Dedifferentiated amniotic fluid mesenchymal stem cell (primary cell): ENCODE data around the gene NCOA6.

Source experiments
- DNase-seq: peaks from one replicate; pipeline ENCODE4 v3.0.0-alpha.2; 2016; ENCODE audit errors: extremely low spot score

Gene NCOA6

GRCh38 chr20:34825530-34826362 is at the start of gene NCOA6:
TSS of gene NCOA6 (minus strand) at chr20:34825651. CDS start at chr20:34782355, 43,296 bp downstream.
- peak; percentile 61 for DNase-seq

- DNase-seq: peak; percentile 90
These were observed 48.7 kb upstream of the NCOA6 start for GRCh38 chr20:34874094-34874654.

- DNase-seq: no peak
These were observed 48.2 kb upstream of the NCOA6 start for GRCh38 chr20:34873583-34874093.

GRCh38 chr20:34872622-34873224 is 47.3 kb upstream of the NCOA6 start, which contains the start of gene GGT7:
TSS of gene GGT7 (minus strand) at chr20:34872856. CDS start at chr20:34872815, 41 bp downstream.
- DNase-seq: peak; percentile 47

GRCh38 chr20:34871966-34872621 is 46.6 kb upstream of the NCOA6 start:
- DNase-seq: no peak

- DNase-seq: no peak
These were observed 46.0 kb upstream of the NCOA6 start for GRCh38 chr20:34871320-34871926.

- no peak for DNase-seq
These were observed 38.8 kb upstream of the NCOA6 start for GRCh38 chr20:34864216-34864615.

- no peak for DNase-seq
These were observed 38.0 kb upstream of the NCOA6 start for GRCh38 chr20:34863421-34863965.

GRCh38 chr20:34862724-34863123 is 37.3 kb upstream of the NCOA6 start:
- DNase-seq: no peak

GRCh38 chr20:34861386-34862084 is 36.1 kb upstream of the NCOA6 start:
- DNase-seq: no peak

GRCh38 chr20:34859826-34860545 is 34.5 kb upstream of the NCOA6 start:
- no peak for DNase-seq

- no peak for DNase-seq
These were observed 33.9 kb upstream of the NCOA6 start for GRCh38 chr20:34859367-34859766.

- no peak for DNase-seq
These were observed 26.8 kb upstream of the NCOA6 start for GRCh38 chr20:34852298-34852697.

- no peak for DNase-seq
These were observed 25.5 kb upstream of the NCOA6 start for GRCh38 chr20:34850969-34851368.

GRCh38 chr20:34849778-34850177 is 24.3 kb upstream of the NCOA6 start:
- DNase-seq: no peak

- no peak for DNase-seq
These were observed 23.1 kb upstream of the NCOA6 start for GRCh38 chr20:34848597-34848996.

- DNase-seq: no peak
These were observed 18.0 kb upstream of the NCOA6 start for GRCh38 chr20:34843421-34843820.

- no peak for DNase-seq
These were observed 16.7 kb upstream of the NCOA6 start for GRCh38 chr20:34842143-34842542.

GRCh38 chr20:34834459-34834893 is 9.0 kb upstream of the NCOA6 start:
- DNase-seq: peak; percentile 76

- DNase-seq: no peak
These were observed 6.5 kb upstream of the NCOA6 start for GRCh38 chr20:34831936-34832335.
